DND-41 (cell line): ENCODE data around the gene CT45A3.
"Not testable (repeated sequence)": the region's sequence is repeated elsewhere in the genome, so short reads cannot be mapped to it uniquely, and the experiment has no call there.

Experiments
- ATAC-seq: fragments of 200-7000 bp; cut with Tn5 transposase; 3 replicates; pipeline ENCODE4 v1.9.1; 2021; ENCODE audit warnings: low read depth; ENCODE audit not compliant: insufficient read depth
- DNase-seq: peaks from one replicate; pipeline ENCODE4 v3.0.0-alpha.2; 2020
- H2AFZ ChIP-seq: 2 replicates; pipeline ENCODE4 v1.6.0; 2012; ENCODE audit warnings: low read depth, low read length
- H3K27ac ChIP-seq: 2 replicates; pipeline ENCODE4 v1.5.1; 2012; ENCODE audit warnings: low read length, inconsistent platforms
- H3K27me3 ChIP-seq: fragments of 200-600 bp; sonication (generic); 2 replicates; pipeline ENCODE4 v1.6.0; 2012; ENCODE audit warnings: low read length, mild to moderate bottlenecking, inconsistent platforms; ENCODE audit not compliant: insufficient read depth, poor library complexity
- H3K36me3 ChIP-seq: 2 replicates; pipeline ENCODE4 v1.5.1; 2012; ENCODE audit warnings: low read length, inconsistent platforms; ENCODE audit not compliant: insufficient read depth
- H3K4me1 ChIP-seq: 2 replicates; pipeline ENCODE4 v1.5.1; 2012; ENCODE audit warnings: mild to moderate bottlenecking, low read length; ENCODE audit not compliant: insufficient read depth
- H3K4me2 ChIP-seq: 2 replicates; pipeline ENCODE4 v1.6.0; 2012; ENCODE audit warnings: mild to moderate bottlenecking, moderate library complexity, low read length, inconsistent platforms; ENCODE audit not compliant: insufficient read depth
- H3K4me3 ChIP-seq, 2 experiments: fragments of 200-600 bp in 1 of 2; shearing (Covaris generic) in 1 of 2; 2 replicates each; pipeline ENCODE4 v1.5.1; 2012 to 2016; ENCODE audit warnings: inconsistent platforms in 2 of 2, low read length in 2 of 2, mild to moderate bottlenecking in 2 of 2, low read depth in 1 of 2, moderate library complexity in 1 of 2
- H3K79me2 ChIP-seq: 2 replicates; pipeline ENCODE4 v1.6.0; 2012; ENCODE audit warnings: low read length, inconsistent platforms; ENCODE audit not compliant: insufficient read depth
- H3K9ac ChIP-seq: 2 replicates; pipeline ENCODE4 v1.6.0; 2012; ENCODE audit warnings: low read depth, mild to moderate bottlenecking, inconsistent platforms, low read length, moderate library complexity
- H3K9me3 ChIP-seq: 2 replicates; pipeline ENCODE4 v1.5.1; 2012; ENCODE audit warnings: low read length, moderate library complexity, mild to moderate bottlenecking, inconsistent platforms; ENCODE audit not compliant: insufficient read depth, severe bottlenecking
- H4K20me1 ChIP-seq: 2 replicates; pipeline ENCODE4 v1.6.0; 2012; ENCODE audit warnings: low read length; ENCODE audit not compliant: insufficient read depth
- EZH2 ChIP-seq: IDR thresholded peaks from 3 replicates; pipeline ENCODE4 v1.6.1; 2012; ENCODE audit warnings: borderline replicate concordance, low read depth, mild to moderate bottlenecking, moderate library complexity, low read length, inconsistent platforms; ENCODE audit not compliant: severe bottlenecking
- TF ChIP-seq, protein P1 (sequence below): IDR thresholded peaks from 2 replicates; pipeline ENCODE4 v1.5.1; 2012; ENCODE audit warnings: borderline replicate concordance, low read length, moderate library complexity, mild to moderate bottlenecking; ENCODE audit not compliant: poor library complexity, severe bottlenecking; ENCODE audit errors: extremely low read depth

The CT45A3 gene

DNA sequence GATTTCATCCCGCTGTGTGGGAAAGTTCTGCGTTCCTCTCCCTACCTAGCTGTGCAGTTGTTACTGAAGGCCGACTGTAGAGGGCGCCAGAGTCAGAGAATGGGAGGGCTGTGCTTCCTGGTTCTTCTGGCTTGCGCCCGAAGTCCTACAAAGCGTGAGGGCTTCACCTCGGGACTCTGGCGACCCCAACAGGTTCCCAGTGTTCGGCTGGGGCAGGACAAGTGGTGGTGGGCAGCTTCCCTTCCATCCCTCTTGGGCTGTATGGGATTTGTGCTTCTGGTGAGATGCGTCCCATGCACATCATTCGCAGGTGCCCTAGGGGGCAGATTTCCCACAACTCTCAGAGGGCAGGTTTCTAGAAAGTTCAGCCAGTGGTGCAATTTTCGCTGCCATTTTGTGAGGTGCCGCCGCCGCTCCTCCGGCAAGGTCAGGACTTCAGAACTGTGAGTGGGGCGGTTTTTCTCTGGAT, 27.3 kb downstream of the CT45A3 start:
- no peak overlapping the region for H3K27ac ChIP-seq
- TF ChIP-seq, protein P1, sequence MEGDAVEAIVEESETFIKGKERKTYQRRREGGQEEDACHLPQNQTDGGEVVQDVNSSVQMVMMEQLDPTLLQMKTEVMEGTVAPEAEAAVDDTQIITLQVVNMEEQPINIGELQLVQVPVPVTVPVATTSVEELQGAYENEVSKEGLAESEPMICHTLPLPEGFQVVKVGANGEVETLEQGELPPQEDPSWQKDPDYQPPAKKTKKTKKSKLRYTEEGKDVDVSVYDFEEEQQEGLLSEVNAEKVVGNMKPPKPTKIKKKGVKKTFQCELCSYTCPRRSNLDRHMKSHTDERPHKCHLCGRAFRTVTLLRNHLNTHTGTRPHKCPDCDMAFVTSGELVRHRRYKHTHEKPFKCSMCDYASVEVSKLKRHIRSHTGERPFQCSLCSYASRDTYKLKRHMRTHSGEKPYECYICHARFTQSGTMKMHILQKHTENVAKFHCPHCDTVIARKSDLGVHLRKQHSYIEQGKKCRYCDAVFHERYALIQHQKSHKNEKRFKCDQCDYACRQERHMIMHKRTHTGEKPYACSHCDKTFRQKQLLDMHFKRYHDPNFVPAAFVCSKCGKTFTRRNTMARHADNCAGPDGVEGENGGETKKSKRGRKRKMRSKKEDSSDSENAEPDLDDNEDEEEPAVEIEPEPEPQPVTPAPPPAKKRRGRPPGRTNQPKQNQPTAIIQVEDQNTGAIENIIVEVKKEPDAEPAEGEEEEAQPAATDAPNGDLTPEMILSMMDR: peak; percentile 68
- TF ChIP-seq EZH2: no peak
- no peaks in the 10 kb centered on the region for H3K4me1 ChIP-seq
- no peak overlapping the region for H3K9ac ChIP-seq
- DNase-seq (peak; percentile 40), ATAC-seq (peak; percentile 83)
- H3K36me3 ChIP-seq: no peaks in the 10 kb centered on the region
- no peaks in the 10 kb centered on the region for H4K20me1 ChIP-seq
- no peaks in the 10 kb centered on the region for H3K9me3 ChIP-seq
- peak overlapping the region; percentile 45 for H3K4me2 ChIP-seq
- no peak overlapping the region for H3K4me3 ChIP-seq
- no peaks in the 10 kb centered on the region for H3K79me2 ChIP-seq
- peak overlapping the region; percentile 46 for H2AFZ ChIP-seq
- no peaks in the 10 kb centered on the region for H3K27me3 ChIP-seq

DNA sequence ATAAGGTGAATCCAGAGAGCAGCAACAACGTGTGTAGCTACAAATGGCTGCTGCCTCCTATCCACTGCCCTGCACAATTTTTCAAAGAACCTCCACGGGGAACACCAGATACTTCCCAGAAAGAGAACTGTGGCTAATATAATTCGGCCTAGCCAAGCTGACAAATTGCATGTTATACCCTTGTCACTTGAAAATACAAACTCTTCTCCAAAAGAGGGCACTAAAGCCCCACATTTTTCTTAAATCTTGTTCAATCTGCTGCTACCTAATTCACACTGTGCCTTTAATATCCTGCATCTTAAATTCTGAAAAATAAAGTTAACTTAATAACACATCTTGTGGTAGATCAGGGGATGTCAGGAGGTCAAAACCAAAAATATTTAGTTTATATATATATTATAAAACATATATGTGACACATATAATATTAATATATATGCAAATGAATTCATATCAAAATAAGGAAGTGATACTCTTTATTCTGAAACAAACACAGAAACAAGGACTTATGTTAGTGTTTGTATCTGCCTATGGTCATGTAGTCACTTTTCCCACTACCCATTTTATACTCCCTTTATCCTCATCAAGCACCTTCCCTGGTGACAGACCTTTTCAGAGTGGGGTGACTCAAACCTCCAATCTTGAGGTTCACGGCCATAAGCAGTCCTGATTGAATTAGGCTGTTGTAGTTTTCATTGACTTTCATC, 30.5 kb downstream of the CT45A3 start:
- H3K79me2 ChIP-seq: no peaks in the 10 kb centered on the region
- H3K9me3 ChIP-seq: no peaks in the 10 kb centered on the region
- no peak for DNase-seq
- ATAC-seq: no peak
- TF ChIP-seq, protein P1: peak; percentile 11
- no peak for TF ChIP-seq EZH2
- H3K27me3 ChIP-seq: no peaks in the 10 kb centered on the region
- H3K4me3 ChIP-seq: no peak overlapping the region
- no peak overlapping the region for H2AFZ ChIP-seq
- no peaks in the 10 kb centered on the region for H3K4me1 ChIP-seq
- no peak overlapping the region for H3K27ac ChIP-seq
- no peaks in the 10 kb centered on the region for H3K36me3 ChIP-seq
- H3K9ac ChIP-seq: no peak overlapping the region
- H3K4me2 ChIP-seq: no peak overlapping the region
- H4K20me1 ChIP-seq: no peaks in the 10 kb centered on the region

DNA sequence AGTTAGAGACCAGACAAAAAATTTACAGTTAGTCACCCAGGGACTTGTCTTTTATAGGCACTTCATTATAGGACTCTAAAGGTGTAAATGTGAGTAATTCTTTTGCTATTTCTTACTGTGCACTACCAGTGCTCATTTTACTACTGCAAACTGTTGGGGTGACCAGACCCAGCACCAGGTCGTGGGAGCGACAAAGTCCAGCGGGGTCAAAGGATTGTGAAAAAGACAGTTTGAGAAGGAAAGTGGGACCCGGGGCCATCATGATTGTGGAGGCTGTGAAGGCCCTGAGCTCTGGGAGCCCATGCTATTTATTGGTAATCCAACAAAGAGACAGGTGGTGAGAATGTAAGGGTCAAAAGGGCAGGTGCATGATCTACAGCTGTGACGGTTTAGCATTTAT, 33.3 kb downstream of the CT45A3 start:
- H3K9ac ChIP-seq, H3K4me3 ChIP-seq, H3K79me2 ChIP-seq, H3K27me3 ChIP-seq, H3K4me1 ChIP-seq, H3K9me3 ChIP-seq, DNase-seq, H3K36me3 ChIP-seq, H2AFZ ChIP-seq, ATAC-seq, H3K27ac ChIP-seq, H4K20me1 ChIP-seq, H3K4me2 ChIP-seq: not testable (repeated sequence)

DNA sequence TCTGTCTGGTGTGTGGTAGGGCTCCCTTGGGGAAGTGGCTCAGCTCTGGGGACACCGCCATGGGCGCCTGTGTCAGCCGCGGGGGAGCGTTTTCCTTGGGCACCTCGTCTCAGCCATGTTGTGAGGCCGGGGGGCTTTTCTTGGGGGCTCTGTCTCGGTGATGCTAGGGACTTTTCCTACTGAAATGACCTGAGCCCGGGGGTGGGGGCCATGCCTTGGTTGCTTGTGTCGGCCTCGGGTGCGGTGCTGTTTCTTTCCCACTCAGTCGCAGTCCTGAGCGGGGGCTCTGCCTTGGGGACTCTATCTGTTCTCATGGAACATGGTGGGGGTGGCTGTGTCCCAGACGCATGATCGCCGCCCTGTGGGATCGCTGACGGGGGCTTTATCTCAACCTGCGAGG, 54.2 kb downstream of the CT45A3 start:
- Histone ChIP-seq H3K9me3 (no peaks in the 10 kb centered on the region), H4K20me1 (no peaks in the 10 kb centered on the region), H2AFZ (no peak overlapping the region)

More for the DNA sequence above, 54.2 kb downstream of the CT45A3 start:
- Histone ChIP-seq H3K27ac (no peak overlapping the region), H3K36me3 (no peaks in the 10 kb centered on the region), H3K79me2 (no peaks in the 10 kb centered on the region), H3K9ac (no peak overlapping the region), H3K27me3 (no peaks in the 10 kb centered on the region), H3K4me2 (no peak overlapping the region), H3K4me3 (no peak overlapping the region), H3K4me1 (no peaks in the 10 kb centered on the region)
- no peak for TF ChIP-seq EZH2
- TF ChIP-seq, protein P1: no peak
- ATAC-seq: no peak
- DNase-seq: no peak
